ENCODE results near the gene IFRD2.

DNA sequence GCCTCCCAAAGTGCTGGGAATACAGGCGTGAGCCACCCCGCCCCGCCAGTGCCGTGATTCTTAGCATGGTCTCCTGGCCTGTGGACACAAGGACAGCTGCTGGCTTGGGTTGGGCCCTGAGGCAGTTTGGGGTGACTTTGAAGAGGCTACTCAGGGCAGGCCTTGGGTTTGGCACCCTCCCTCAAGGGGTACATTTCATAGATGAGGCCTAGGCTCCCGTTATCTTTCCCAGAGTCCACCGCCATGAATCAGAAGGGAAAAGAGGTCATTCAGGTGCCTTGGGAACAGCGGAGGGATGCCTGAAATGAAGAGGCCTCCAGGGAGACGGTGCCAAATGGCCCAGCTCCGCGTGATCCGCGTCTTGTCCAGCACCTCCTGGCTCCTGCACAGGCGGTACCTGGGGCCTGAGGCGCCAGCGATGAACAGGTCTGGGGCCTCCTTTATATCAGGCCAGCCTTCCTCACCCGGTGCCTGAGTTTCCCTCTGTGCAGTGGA, 46.9 kb downstream of the IFRD2 start:
- TF ChIP-seq, protein P1, sequence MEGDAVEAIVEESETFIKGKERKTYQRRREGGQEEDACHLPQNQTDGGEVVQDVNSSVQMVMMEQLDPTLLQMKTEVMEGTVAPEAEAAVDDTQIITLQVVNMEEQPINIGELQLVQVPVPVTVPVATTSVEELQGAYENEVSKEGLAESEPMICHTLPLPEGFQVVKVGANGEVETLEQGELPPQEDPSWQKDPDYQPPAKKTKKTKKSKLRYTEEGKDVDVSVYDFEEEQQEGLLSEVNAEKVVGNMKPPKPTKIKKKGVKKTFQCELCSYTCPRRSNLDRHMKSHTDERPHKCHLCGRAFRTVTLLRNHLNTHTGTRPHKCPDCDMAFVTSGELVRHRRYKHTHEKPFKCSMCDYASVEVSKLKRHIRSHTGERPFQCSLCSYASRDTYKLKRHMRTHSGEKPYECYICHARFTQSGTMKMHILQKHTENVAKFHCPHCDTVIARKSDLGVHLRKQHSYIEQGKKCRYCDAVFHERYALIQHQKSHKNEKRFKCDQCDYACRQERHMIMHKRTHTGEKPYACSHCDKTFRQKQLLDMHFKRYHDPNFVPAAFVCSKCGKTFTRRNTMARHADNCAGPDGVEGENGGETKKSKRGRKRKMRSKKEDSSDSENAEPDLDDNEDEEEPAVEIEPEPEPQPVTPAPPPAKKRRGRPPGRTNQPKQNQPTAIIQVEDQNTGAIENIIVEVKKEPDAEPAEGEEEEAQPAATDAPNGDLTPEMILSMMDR (conservative IDR thresholded peaks at IDR 0.05): no peak
- TF ChIP-seq ZFX (IDR thresholded peaks at IDR 0.05): no peak
